Coronary artery (tissue), 2 donors: ENCODE results near the gene AHI1.

Experiments
- DNase-seq: peaks from one replicate; pipeline ENCODE4 v3.0.0-alpha.2; 2017; ENCODE audit warnings: low spot score
- H3K27ac ChIP-seq, 2 donors: fragments of 200-600 bp; sonication (generic); one replicate each; pipeline ENCODE4 v1.5.1; 2016 to 2019
- H3K4me3 ChIP-seq: fragments of 200-600 bp; sonication (generic); 2 replicates; pipeline ENCODE4 v1.5.1; 2016; ENCODE audit warnings: mild to moderate bottlenecking, moderate library complexity
- TF ChIP-seq, protein P1 (sequence below): fragments of 200-600 bp; sonication (generic); IDR thresholded peaks from one replicate; pipeline ENCODE4 v1.5.1; 2019; ENCODE audit warnings: antibody characterized with exemption

The AHI1 gene

DNA sequence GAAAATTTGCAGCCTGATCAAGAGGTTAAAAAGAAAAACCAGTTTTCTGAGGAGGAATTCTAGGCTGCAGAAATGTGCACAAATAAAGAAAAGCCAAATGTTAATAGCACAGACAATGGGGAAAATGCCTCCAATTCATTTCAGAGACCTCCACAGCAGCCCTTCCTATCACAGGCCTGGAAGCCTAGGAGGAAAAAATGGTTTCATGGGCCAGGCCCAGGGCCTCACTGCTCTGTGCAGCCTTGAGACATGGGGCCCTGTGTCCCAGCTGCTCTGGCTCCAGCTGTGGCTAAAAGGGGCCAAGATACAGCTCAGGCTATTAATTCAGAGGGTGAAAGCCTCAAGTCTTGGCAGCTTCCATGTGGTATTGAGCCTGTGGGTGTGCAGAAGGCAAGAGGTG lies 18.9 kb downstream of the AHI1 start:
- Histone ChIP-seq H3K27ac (no peak overlapping the region), H3K4me3 (no peak overlapping the region)
- no peak for DNase-seq
- TF ChIP-seq, protein P1, sequence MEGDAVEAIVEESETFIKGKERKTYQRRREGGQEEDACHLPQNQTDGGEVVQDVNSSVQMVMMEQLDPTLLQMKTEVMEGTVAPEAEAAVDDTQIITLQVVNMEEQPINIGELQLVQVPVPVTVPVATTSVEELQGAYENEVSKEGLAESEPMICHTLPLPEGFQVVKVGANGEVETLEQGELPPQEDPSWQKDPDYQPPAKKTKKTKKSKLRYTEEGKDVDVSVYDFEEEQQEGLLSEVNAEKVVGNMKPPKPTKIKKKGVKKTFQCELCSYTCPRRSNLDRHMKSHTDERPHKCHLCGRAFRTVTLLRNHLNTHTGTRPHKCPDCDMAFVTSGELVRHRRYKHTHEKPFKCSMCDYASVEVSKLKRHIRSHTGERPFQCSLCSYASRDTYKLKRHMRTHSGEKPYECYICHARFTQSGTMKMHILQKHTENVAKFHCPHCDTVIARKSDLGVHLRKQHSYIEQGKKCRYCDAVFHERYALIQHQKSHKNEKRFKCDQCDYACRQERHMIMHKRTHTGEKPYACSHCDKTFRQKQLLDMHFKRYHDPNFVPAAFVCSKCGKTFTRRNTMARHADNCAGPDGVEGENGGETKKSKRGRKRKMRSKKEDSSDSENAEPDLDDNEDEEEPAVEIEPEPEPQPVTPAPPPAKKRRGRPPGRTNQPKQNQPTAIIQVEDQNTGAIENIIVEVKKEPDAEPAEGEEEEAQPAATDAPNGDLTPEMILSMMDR: no peak

DNA sequence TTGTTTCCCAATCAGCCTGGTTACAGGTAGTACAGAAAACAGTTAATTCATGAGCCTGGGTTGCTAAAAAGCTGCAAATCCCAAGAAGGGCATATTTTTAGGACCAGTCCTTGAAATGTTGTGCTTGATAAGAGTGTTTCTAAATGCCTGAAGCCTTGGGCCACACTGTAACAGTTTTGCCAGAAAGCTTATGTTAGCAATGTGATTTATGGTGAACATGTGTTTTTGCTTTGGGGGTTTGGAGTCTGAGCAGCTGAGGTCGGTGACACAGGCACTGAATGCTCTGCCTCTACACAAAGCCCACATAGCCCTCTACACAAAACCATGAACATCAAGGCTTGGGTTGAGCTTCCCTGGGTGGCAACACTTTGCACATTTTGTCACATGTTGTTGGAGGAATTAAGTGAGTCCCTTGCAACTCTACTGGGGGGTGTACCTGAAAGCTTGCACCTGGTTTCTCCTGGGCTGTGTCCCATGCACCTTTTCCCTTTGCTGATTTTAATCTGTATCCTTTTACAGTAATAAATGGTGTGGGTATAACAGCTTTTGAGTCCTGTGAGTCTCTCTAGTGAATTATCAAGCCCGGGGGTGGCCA lies 22.2 kb downstream of the AHI1 start:
- Histone ChIP-seq H3K27ac (no peak overlapping the region), H3K4me3 (no peak overlapping the region)
- DNase-seq: no peak
- TF ChIP-seq, protein P1: no peak

DNA sequence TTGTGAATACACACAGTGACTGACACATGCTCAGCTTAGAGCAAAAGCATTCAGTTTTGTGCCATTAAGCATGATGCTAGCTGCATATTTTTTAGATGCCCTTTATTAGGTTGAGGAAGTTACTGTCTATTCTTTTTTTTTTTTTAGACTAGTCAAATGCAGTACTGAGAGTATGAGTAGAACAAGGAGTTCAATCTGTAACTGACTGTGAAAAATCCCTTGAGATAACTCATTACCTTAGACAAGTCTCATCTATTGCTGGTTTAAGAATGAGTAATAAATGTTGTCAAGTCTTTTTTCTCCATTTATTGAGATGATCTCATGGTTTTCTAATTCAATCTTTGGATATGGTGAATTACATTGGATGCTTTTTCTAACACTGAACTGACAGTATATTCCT lies 23.2 kb downstream of the AHI1 start:
- Histone ChIP-seq H3K27ac (no peak overlapping the region), H3K4me3 (no peak overlapping the region)
- TF ChIP-seq, protein P1: no peak
- DNase-seq: no peak

DNA sequence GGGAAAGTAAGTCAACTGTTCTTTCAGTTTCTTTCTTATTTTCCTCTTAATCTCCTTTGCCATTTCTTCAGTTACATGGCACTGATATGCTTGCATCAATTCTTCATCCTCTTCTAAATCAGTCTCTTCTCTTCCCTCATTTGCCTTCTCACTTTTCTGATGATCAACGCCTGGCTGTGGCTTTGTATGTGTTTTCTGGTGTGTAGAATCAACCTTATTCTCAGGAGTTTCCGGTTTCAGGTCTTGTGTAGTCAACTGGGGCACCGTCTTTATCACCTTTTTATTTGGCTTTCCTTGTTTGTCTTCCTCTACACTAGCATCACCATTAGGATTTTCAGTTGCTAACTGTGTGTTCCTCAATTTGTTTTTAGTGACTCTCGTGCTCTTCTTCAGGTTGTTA lies 31.6 kb downstream of the AHI1 start:
- TF ChIP-seq, protein P1: no peak

DNA sequence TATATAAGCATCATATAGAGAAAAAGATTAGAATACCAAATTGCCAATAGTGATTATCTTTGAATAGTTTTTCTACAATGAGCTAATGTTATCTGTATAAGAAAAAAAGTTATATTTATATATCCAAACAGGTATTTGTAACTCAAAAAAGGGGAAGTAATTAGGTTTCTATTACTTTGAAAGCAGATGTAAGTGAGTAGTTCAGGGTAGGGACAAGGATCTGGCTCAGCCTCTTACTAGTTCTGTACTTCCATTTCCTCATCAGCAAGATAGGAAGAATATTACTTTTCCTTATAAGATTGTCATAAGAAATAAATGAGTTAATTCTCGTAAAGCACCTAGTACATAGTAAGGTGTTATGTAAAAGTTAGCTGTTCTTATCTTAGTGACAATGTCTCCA lies 32.2 kb downstream of the AHI1 start:
- H3K4me3 ChIP-seq: no peak overlapping the region
- no peak for DNase-seq
- no peak overlapping the region for H3K27ac ChIP-seq
- TF ChIP-seq, protein P1: no peak

More for the DNA sequence above, 31.6 kb downstream of the AHI1 start:
- Histone ChIP-seq H3K27ac (no peak overlapping the region), H3K4me3 (no peak overlapping the region)
- no peak for DNase-seq

DNA sequence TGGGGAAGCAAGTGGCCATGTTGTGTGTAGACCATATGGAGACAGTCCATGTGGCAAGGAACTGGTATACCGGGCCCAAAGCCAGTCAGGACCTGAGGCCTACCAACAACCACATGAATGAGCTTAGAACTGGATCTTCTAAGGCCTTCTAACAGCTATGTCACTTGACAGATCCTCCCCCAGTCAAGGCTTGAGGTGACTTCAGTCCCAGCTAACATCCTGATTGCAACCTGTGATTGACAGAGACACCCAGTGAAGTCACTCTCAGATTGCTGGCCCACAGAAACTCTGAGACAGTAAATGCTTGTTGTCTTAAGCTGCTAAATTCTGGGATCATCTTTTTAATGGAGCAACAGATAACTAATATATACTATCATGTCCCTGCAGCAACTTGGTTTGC lies 32.9 kb downstream of the AHI1 start:
- TF ChIP-seq, protein P1: no peak
- no peak overlapping the region for H3K27ac ChIP-seq
- H3K4me3 ChIP-seq: no peak overlapping the region
- DNase-seq: no peak

DNA sequence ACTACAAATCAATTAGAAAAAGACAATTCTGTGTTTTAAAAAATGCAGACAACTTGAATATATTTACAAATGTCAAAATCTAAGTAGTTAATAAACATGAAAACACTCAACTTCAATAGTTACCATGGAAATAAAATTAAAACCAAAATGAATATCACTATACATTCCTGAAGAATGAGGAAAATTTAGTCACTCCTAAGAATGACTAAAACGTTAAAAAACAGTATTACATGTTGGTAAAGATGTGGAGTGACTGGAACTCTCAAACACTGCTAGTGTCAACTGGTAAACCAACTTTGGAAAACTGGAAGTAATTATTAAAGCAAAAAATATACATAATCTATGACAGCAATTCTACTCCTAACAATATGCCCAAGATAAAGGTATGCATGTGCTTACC lies 36.3 kb downstream of the AHI1 start:
- H3K4me3 ChIP-seq: no peak overlapping the region
- DNase-seq: no peak
- TF ChIP-seq, protein P1: no peak
- H3K27ac ChIP-seq: no peak overlapping the region
